Activated T-cell treated with anti-CD3 and anti-CD28 coated beads, Interleukin-2, amount 50 U/mL, for 4 hours (primary cell): ENCODE results near the gene EFCAB6. TPM values are rescaled to one million over a fixed set of nuclear protein-coding genes. Genes with fewer than 3 reads are reported as not detected.

Experiments used
- ATAC-seq, 2 donors: fragments of 200-7000 bp; cut with Tn5 transposase; one replicate each; pipeline ENCODE4 v1.10.0; 2021
- DNase-seq: peaks from one replicate; pipeline ENCODE4 v3.0.0-alpha.2; 2020
- H3K27me3 Mint-ChIP-seq: one replicate; pipeline ENCODE4 v1.8.0; 2021; ENCODE audit warnings: low read depth, mixed read lengths
- H3K36me3 Mint-ChIP-seq: one replicate; pipeline ENCODE4 v1.8.0; 2022; ENCODE audit warnings: mixed read lengths; ENCODE audit not compliant: insufficient read depth
- H3K4me1 Mint-ChIP-seq: one replicate; pipeline ENCODE4 v1.8.0; 2021; ENCODE audit warnings: low read depth, mixed read lengths
- H3K4me3 Mint-ChIP-seq: one replicate; pipeline ENCODE4 v1.8.0; 2021; ENCODE audit warnings: mild to moderate bottlenecking, moderate library complexity, mixed read lengths
- H3K9me3 Mint-ChIP-seq: one replicate; pipeline ENCODE4 v1.8.0; 2021; ENCODE audit warnings: mixed read lengths
- total RNA-seq, 3 donors: library from RNA; stranded (reverse); gene quantifications; one replicate each; pipeline ENCODE4 v1.2.1, GENCODE V29; 2021

EFCAB6 gene
- total RNA-seq, 3 donors from 2014 or later, result 0.18 to 0.24 (median 0.18) TPM

GRCh38 chr22:43512279-43512678 lies 299.8 kb downstream of the EFCAB6 start:
- Mint-ChIP-seq H3K27me3 (peaks cover 5% of the 10 kb centered on the region), H3K4me3 (no peak overlapping the region)

GRCh38 chr22:43511276-43511910 lies 300.7 kb downstream of the EFCAB6 start:
- Mint-ChIP-seq H3K36me3 (no peaks in the 10 kb centered on the region), H3K4me3 (no peak overlapping the region), H3K4me1 (no peaks in the 10 kb centered on the region), H3K9me3 (no peaks in the 10 kb centered on the region), H3K27me3 (peaks cover 2% of the 10 kb centered on the region)
- ATAC-seq (no peak), DNase-seq (no peak)

More at GRCh38 chr22:43512279-43512678, 299.8 kb downstream of the EFCAB6 start:
- DNase-seq (no peak), ATAC-seq (no peak)
- H3K36me3 Mint-ChIP-seq, result no peaks in the 10 kb centered on the region
- no peaks in the 10 kb centered on the region for H3K9me3 Mint-ChIP-seq
- no peaks in the 10 kb centered on the region for H3K4me1 Mint-ChIP-seq

- DNase-seq, result no peak
- Mint-ChIP-seq H3K36me3 (no peaks in the 10 kb centered on the region), H3K27me3 (no peaks in the 10 kb centered on the region), H3K4me3 (no peak overlapping the region), H3K9me3 (no peaks in the 10 kb centered on the region), H3K4me1 (no peaks in the 10 kb centered on the region)
- no peak for ATAC-seq
Observed at GRCh38 chr22:43510281-43511070, 301.6 kb downstream of the EFCAB6 start.

- Mint-ChIP-seq H3K27me3 (no peaks in the 10 kb centered on the region), H3K4me1 (no peaks in the 10 kb centered on the region), H3K36me3 (no peaks in the 10 kb centered on the region), H3K4me3 (no peak overlapping the region), H3K9me3 (no peaks in the 10 kb centered on the region)
- DNase-seq (no peak), ATAC-seq (no peak)
Observed at GRCh38 chr22:43509337-43509736, 302.8 kb downstream of the EFCAB6 start.

- Mint-ChIP-seq H3K36me3 (no peaks in the 10 kb centered on the region), H3K4me1 (no peaks in the 10 kb centered on the region), H3K4me3 (no peak overlapping the region), H3K27me3 (no peaks in the 10 kb centered on the region), H3K9me3 (no peaks in the 10 kb centered on the region)
- DNase-seq, result no peak
- ATAC-seq, result no peak
Observed at GRCh38 chr22:43508489-43508888, 303.6 kb downstream of the EFCAB6 start.

GRCh38 chr22:43507235-43507634 lies 304.9 kb downstream of the EFCAB6 start:
- Mint-ChIP-seq H3K4me3 (no peak overlapping the region), H3K9me3 (no peaks in the 10 kb centered on the region), H3K27me3 (no peaks in the 10 kb centered on the region), H3K36me3 (no peaks in the 10 kb centered on the region), H3K4me1 (no peaks in the 10 kb centered on the region)
- DNase-seq (no peak), ATAC-seq (no peak)

GRCh38 chr22:43506487-43506886 lies 305.6 kb downstream of the EFCAB6 start:
- H3K36me3 Mint-ChIP-seq, result no peaks in the 10 kb centered on the region
- H3K27me3 Mint-ChIP-seq, result no peaks in the 10 kb centered on the region
- no peaks in the 10 kb centered on the region for H3K4me1 Mint-ChIP-seq
- DNase-seq, result no peak
- H3K9me3 Mint-ChIP-seq, result no peaks in the 10 kb centered on the region
- H3K4me3 Mint-ChIP-seq, result no peak overlapping the region
- ATAC-seq, result no peak

GRCh38 chr22:43505896-43506295 lies 306.2 kb downstream of the EFCAB6 start:
- DNase-seq (no peak), ATAC-seq (no peak)
- H3K4me3 Mint-ChIP-seq, result no peak overlapping the region
- H3K9me3 Mint-ChIP-seq, result no peaks in the 10 kb centered on the region
- no peaks in the 10 kb centered on the region for H3K4me1 Mint-ChIP-seq
- H3K36me3 Mint-ChIP-seq, result no peaks in the 10 kb centered on the region
- H3K27me3 Mint-ChIP-seq, result no peaks in the 10 kb centered on the region

- ATAC-seq, result no peak
- no peaks in the 10 kb centered on the region for H3K9me3 Mint-ChIP-seq
Observed at GRCh38 chr22:43505423-43505822, 306.7 kb downstream of the EFCAB6 start.

GRCh38 chr22:43504666-43505261 lies 307.3 kb downstream of the EFCAB6 start:
- Mint-ChIP-seq H3K9me3 (no peaks in the 10 kb centered on the region), H3K36me3 (no peaks in the 10 kb centered on the region), H3K4me3 (no peak overlapping the region), H3K27me3 (no peaks in the 10 kb centered on the region), H3K4me1 (no peaks in the 10 kb centered on the region)
- no peak for DNase-seq
- ATAC-seq, result no peak

More at GRCh38 chr22:43505423-43505822, 306.7 kb downstream of the EFCAB6 start:
- Mint-ChIP-seq H3K27me3 (no peaks in the 10 kb centered on the region), H3K4me1 (no peaks in the 10 kb centered on the region), H3K36me3 (no peaks in the 10 kb centered on the region), H3K4me3 (no peak overlapping the region)
- DNase-seq, result no peak

GRCh38 chr22:43504068-43504467 lies 308.0 kb downstream of the EFCAB6 start:
- DNase-seq (no peak), ATAC-seq (no peak)
- Mint-ChIP-seq H3K4me1 (no peaks in the 10 kb centered on the region), H3K27me3 (no peaks in the 10 kb centered on the region), H3K4me3 (no peak overlapping the region), H3K9me3 (no peaks in the 10 kb centered on the region), H3K36me3 (no peaks in the 10 kb centered on the region)

GRCh38 chr22:43502306-43502874 lies 309.7 kb downstream of the EFCAB6 start:
- H3K36me3 Mint-ChIP-seq, result no peaks in the 10 kb centered on the region
- no peaks in the 10 kb centered on the region for H3K4me1 Mint-ChIP-seq
- H3K4me3 Mint-ChIP-seq, result no peak overlapping the region
- no peak for ATAC-seq
- no peak for DNase-seq
- H3K9me3 Mint-ChIP-seq, result no peaks in the 10 kb centered on the region
- H3K27me3 Mint-ChIP-seq, result no peaks in the 10 kb centered on the region

- Mint-ChIP-seq H3K36me3 (no peaks in the 10 kb centered on the region), H3K9me3 (no peaks in the 10 kb centered on the region), H3K27me3 (no peaks in the 10 kb centered on the region), H3K4me1 (no peaks in the 10 kb centered on the region), H3K4me3 (no peak overlapping the region)
- DNase-seq, result no peak
- ATAC-seq, result no peak
Observed at GRCh38 chr22:43501878-43502277, 310.2 kb downstream of the EFCAB6 start.
